IMR-90 (cell line): ENCODE data around the gene RNF144A. TPM values are rescaled to one million over a fixed set of nuclear protein-coding genes. Genes with fewer than 3 reads are reported as not detected.
"Not testable (repeated sequence)": the region's sequence is repeated elsewhere in the genome, so short reads cannot be mapped to it uniquely, and the experiment has no call there.

ENCODE experiments used
- ATAC-seq: fragments of 200-7000 bp; cut with Tn5 transposase; 2 replicates; pipeline ENCODE4 v1.9.1; 2020; ENCODE audit warnings: low read depth, mild to moderate bottlenecking, moderate library complexity
- BruUV-seq: library from RNA; stranded (reverse); fragments of 400-500 nt; replicated peaks from 2 replicates; lab custom pipeline; 2021; lab: Mats Ljungman, UMichigan
- CTCF ChIA-PET: fragments of 300-600 bp; formaldehyde crosslinking; extraction: SDS; loops from one replicate; lab custom pipeline; 2021; ENCODE audit warnings: antibody characterized with exemption; lab: Yijun Ruan, JAX
- POLR2A ChIA-PET: fragments of 300-600 bp; sonication (Branson Sonifier 250); formaldehyde crosslinking; loops from one replicate; lab custom pipeline; 2022; ENCODE audit warnings: antibody characterized with exemption; ENCODE audit not compliant: unreplicated experiment; lab: Charles Lee
- DNase-seq: peaks from one replicate; pipeline ENCODE4 v3.0.0; 2013
- H2AFZ ChIP-seq: replicated peaks from 2 replicates; pipeline ENCODE3; 2013; ENCODE audit warnings: low read length, mild to moderate bottlenecking; ENCODE audit not compliant: poor library complexity
- H2AK5ac ChIP-seq: 2 replicates; pipeline ENCODE4 v1.6.1; 2013; ENCODE audit warnings: low read depth, low read length, inconsistent platforms
- H2AK9ac ChIP-seq: replicated peaks from 2 replicates; pipeline ENCODE3; 2013; ENCODE audit warnings: mild to moderate bottlenecking, low read depth, low read length, moderate library complexity; ENCODE audit not compliant: poor library complexity
- H2BK120ac ChIP-seq: 2 replicates; pipeline ENCODE4 v1.6.1; 2013; ENCODE audit warnings: low read depth, low read length, inconsistent platforms
- H2BK15ac ChIP-seq: 3 replicates; pipeline ENCODE4 v1.6.1; 2013; ENCODE audit warnings: low read depth, low read length, inconsistent platforms
- H2BK20ac ChIP-seq: 2 replicates; pipeline ENCODE4 v1.6.1; 2013; ENCODE audit warnings: low read depth, mild to moderate bottlenecking, inconsistent platforms, low read length, moderate library complexity
- H2BK5ac ChIP-seq: 2 replicates; pipeline ENCODE4 v1.6.1; 2013; ENCODE audit warnings: mild to moderate bottlenecking, low read depth, low read length, inconsistent platforms; ENCODE audit not compliant: poor library complexity, severe bottlenecking
- H3K14ac ChIP-seq: replicated peaks from 2 replicates; pipeline ENCODE4 v1.6.1; 2013; ENCODE audit warnings: low read depth, low read length, inconsistent platforms
- H3K18ac ChIP-seq: 2 replicates; pipeline ENCODE4 v1.6.1; 2013; ENCODE audit warnings: low read depth, low read length, control low read depth
- H3K23ac ChIP-seq: 2 replicates; pipeline ENCODE4 v1.6.1; 2013; ENCODE audit warnings: low read depth, low read length, inconsistent platforms
- H3K27ac ChIP-seq: 2 replicates; pipeline ENCODE4 v1.5.1; 2013; ENCODE audit warnings: mild to moderate bottlenecking, control low read depth, low read length; ENCODE audit not compliant: insufficient read depth
- H3K27me3 ChIP-seq: 2 replicates; pipeline ENCODE4 v1.6.1; 2013; ENCODE audit warnings: low read length; ENCODE audit not compliant: control insufficient read depth, insufficient read depth
- H3K36me3 ChIP-seq: 2 replicates; pipeline ENCODE4 v1.6.1; 2013; ENCODE audit warnings: low read length, mixed read lengths; ENCODE audit not compliant: control insufficient read depth, insufficient read depth
- H3K4ac ChIP-seq: 2 replicates; pipeline ENCODE4 v1.6.1; 2013; ENCODE audit warnings: low read depth, low read length, inconsistent platforms
- H3K4me1 ChIP-seq: 2 replicates; pipeline ENCODE4 v1.6.1; 2013; ENCODE audit warnings: low read length, mixed read lengths; ENCODE audit not compliant: control insufficient read depth, insufficient read depth
- H3K4me2 ChIP-seq: 2 replicates; pipeline ENCODE4 v1.6.1; 2013; ENCODE audit warnings: low read depth, mild to moderate bottlenecking, control low read depth, low read length, moderate library complexity
- H3K4me3 ChIP-seq: 2 replicates; pipeline ENCODE4 v1.5.1; 2013; ENCODE audit warnings: low read depth, mild to moderate bottlenecking, control low read depth, low read length, moderate library complexity; ENCODE audit not compliant: insufficient read depth
- H3K56ac ChIP-seq: 2 replicates; pipeline ENCODE4 v1.6.1; 2013; ENCODE audit warnings: low read length, inconsistent platforms; ENCODE audit not compliant: insufficient read depth; ENCODE audit errors: extremely low read depth
- H3K79me1 ChIP-seq, 2 experiments: 2 replicates each; pipeline ENCODE4 v1.6.1; 2013; ENCODE audit warnings: low read length in 2 of 2, inconsistent platforms in 1 of 2, low read depth in 1 of 2
- H3K9ac ChIP-seq: 2 replicates; pipeline ENCODE4 v1.6.1; 2013; ENCODE audit warnings: low read depth, low read length, control low read depth
- H3K9me1 ChIP-seq: 2 replicates; pipeline ENCODE4 v1.6.1; 2013; ENCODE audit warnings: low read length, inconsistent platforms; ENCODE audit not compliant: insufficient read depth
- H3K9me3 ChIP-seq: 2 replicates; pipeline ENCODE4 v1.6.1; 2013; ENCODE audit warnings: low read length; ENCODE audit not compliant: control insufficient read depth, insufficient read depth
- H4K20me1 ChIP-seq: 2 replicates; pipeline ENCODE4 v1.6.1; 2013; ENCODE audit warnings: low read length, inconsistent platforms; ENCODE audit not compliant: insufficient read depth
- H4K5ac ChIP-seq: 2 replicates; pipeline ENCODE4 v1.6.1; 2013; ENCODE audit warnings: mild to moderate bottlenecking, low read depth, low read length, control low read depth
- H4K8ac ChIP-seq, 2 experiments: 2 replicates each; pipeline ENCODE4 v1.6.1; 2013; ENCODE audit warnings: low read depth in 2 of 2, low read length in 2 of 2, control low read depth in 1 of 2, inconsistent platforms in 1 of 2
- H4K91ac ChIP-seq: 2 replicates; pipeline ENCODE4 v1.6.1; 2013; ENCODE audit warnings: low read depth, low read length, inconsistent platforms; ENCODE audit not compliant: insufficient read depth
- CEBPB ChIP-seq: IDR thresholded peaks from 2 replicates; pipeline ENCODE4 v1.6.1; 2012; ENCODE audit warnings: low read depth, low read length, improper control_type of control experiment
- CHD1 ChIP-seq: IDR thresholded peaks from 2 replicates; pipeline ENCODE4 v1.6.1; 2012; ENCODE audit warnings: low read depth, low read length, improper control_type of control experiment
- MXI1 ChIP-seq: IDR thresholded peaks from 2 replicates; pipeline ENCODE4 v1.6.1; 2012; ENCODE audit warnings: low read depth, mild to moderate bottlenecking, low read length, moderate library complexity, borderline replicate concordance
- NFE2L2 ChIP-seq: fragments of 150-350 bp; IDR thresholded peaks from 2 replicates; pipeline ENCODE4 v1.6.1; 2016; ENCODE audit warnings: low read depth, mild to moderate bottlenecking, low read length
- RCOR1 ChIP-seq: IDR thresholded peaks from 2 replicates; pipeline ENCODE4 v1.6.1; 2012; ENCODE audit warnings: mild to moderate bottlenecking, low read length, improper control_type of control experiment; ENCODE audit not compliant: insufficient replicate concordance
- WGBS, 2 experiments: methylation state at CpG; one replicate each; pipeline versions ENCODE4 v1.1.5 to v1.1.7; 2013; ENCODE audit warnings: missing lambda C conversion rate in 2 of 2; ENCODE audit not compliant: insufficient read length in 1 of 2; ENCODE audit errors: extremely low coverage in 2 of 2; 5-methylcytosine and 5-hydroxymethylcytosine counted together
- dilution Hi-C: fragments of 300-500 bp; cut with HindIII; formaldehyde crosslinking; loops from one replicate; pipeline ENCODE4 v1.14.3; 2018; ENCODE audit warnings: low sequenced_read_pairs; ENCODE audit not compliant: unreplicated experiment
- in situ Hi-C: fragments of 300-500 bp; cut with MboI; formaldehyde crosslinking; loops from 3 replicates; pipeline ENCODE4 v1.14.3; 2019; ENCODE audit warnings: low sequenced_read_pairs, inconsistent platforms, mixed read lengths
- intact Hi-C: fragments of 100-400 bp; cut with micrococcal nuclease; formaldehyde crosslinking; loops from 2 replicates; pipeline ENCODE4 v1.10.0; 2022
- polyA plus RNA-seq, 3 experiments: library from polyadenylated mRNA; depleted of rRNA; stranded (reverse); fragments of >200 nt; gene quantifications; 2 replicates each; pipeline ENCODE4 v1.2.3, GENCODE V29; 2012; ENCODE audit warnings: low replicate concordance in 1 of 3
- total RNA-seq: library from RNA; depleted of rRNA; stranded (reverse); fragments of >200 nt; gene quantifications from 2 replicates; pipeline ENCODE4 v1.2.3, GENCODE V29; 2012
- TF ChIP-seq, protein P1 (sequence below): fragments of 150-350 bp; IDR thresholded peaks from 2 replicates; pipeline ENCODE4 v1.6.1; 2017; ENCODE audit warnings: mild to moderate bottlenecking, antibody characterized with exemption, low read length, low read depth

The RNF144A gene
- total and polyA plus RNA-seq, 2 of the 4 experiments (the other 2 are of a cell fraction) = 0.18 to 0.26 TPM

DNA sequence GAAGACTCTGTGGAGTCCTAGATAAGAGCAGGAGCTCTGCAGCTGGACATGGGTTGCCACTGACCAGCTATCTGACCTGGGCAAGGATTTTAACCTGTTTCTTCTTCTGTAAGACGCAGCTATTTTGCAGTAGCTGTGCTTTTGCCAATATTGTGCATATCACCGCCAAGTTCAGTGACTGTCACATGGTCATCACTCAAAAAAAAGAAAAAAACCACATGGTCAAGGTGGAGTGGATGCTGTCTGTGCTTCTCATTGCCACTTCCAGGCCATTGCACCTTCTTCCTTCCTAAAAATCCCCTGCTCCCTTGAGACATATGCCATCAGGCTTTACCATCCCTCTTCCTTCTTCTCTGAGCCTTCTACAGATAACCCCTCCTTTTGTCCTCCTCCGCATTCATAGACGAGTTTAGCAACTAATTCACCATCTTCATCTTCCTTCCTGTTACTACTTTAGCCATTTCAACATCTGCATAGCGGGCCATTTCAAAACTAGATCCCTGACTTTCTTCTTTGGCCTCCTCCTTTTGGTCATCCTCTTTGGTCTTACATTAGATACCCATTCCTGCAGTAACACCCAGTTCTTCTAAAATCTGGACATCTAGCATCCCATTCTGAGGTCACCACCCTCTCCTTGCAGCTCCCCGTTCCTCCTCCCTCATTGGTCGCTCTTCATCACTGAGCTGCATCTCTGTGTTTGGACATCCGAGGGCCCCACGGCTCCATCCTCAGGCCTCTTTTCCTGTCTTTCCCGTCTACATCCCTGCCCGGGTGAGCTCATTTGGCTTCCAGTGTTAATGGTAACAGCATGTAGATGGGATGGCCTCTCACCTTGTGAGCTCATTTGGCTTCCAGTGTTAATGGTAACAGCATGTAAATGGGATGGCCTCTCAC, 17.8 kb downstream of the RNF144A start:
- no peak overlapping the region for H3K27ac ChIP-seq
- H3K18ac ChIP-seq = no peak overlapping the region
- no peak overlapping the region for H4K91ac ChIP-seq
- H2AFZ ChIP-seq = no peak overlapping the region
- H2BK20ac ChIP-seq = no peak overlapping the region
- no peak overlapping the region for H3K56ac ChIP-seq
- H3K4me2 ChIP-seq = no peak overlapping the region
- TF ChIP-seq NFE2L2 (no peak), CEBPB (no peak), CHD1 (no peak), MXI1 (no peak), RCOR1 (no peak)
- TF ChIP-seq, protein P1, sequence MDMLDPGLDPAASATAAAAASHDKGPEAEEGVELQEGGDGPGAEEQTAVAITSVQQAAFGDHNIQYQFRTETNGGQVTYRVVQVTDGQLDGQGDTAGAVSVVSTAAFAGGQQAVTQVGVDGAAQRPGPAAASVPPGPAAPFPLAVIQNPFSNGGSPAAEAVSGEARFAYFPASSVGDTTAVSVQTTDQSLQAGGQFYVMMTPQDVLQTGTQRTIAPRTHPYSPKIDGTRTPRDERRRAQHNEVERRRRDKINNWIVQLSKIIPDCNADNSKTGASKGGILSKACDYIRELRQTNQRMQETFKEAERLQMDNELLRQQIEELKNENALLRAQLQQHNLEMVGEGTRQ = no peak
- ATAC-seq (no peak), DNase-seq (no peak)
- no peak overlapping the region for H3K14ac ChIP-seq
- H3K23ac ChIP-seq = no peak overlapping the region
- H3K4me3 ChIP-seq = no peak overlapping the region
- no peaks in the 10 kb centered on the region for H4K20me1 ChIP-seq
- WGBS, 2 experiments = 59% methylated on average over 4 of the region's 11 CpGs; no CpG with 5 or more reads in 1 of the 2 experiments
- no peaks in the 10 kb centered on the region for H3K79me1 ChIP-seq
- H3K4ac ChIP-seq = no peak overlapping the region
- H4K8ac ChIP-seq = no peak overlapping the region
- H4K5ac ChIP-seq = no peak overlapping the region
- H2BK120ac ChIP-seq = no peak overlapping the region
- H3K27me3 ChIP-seq = no peaks in the 10 kb centered on the region; the same call in 1 of the 2 replicates
- no TSS peak for BruUV-seq
- intact Hi-C loops = no loop called here
- H3K9me1 ChIP-seq = no peaks in the 10 kb centered on the region
- no peak overlapping the region for H2AK5ac ChIP-seq
- dilution Hi-C loops = no loop called here
- H3K36me3 ChIP-seq = no peaks in the 10 kb centered on the region
- H2BK15ac ChIP-seq = no peak overlapping the region
- no peaks in the 10 kb centered on the region for H3K9me3 ChIP-seq
- no peaks in the 10 kb centered on the region for H3K4me1 ChIP-seq
- no peak overlapping the region for H3K9ac ChIP-seq
- POLR2A ChIA-PET = no interaction called here
- in situ Hi-C loops = no loop called here
- CTCF ChIA-PET = no interaction called here
- no peak overlapping the region for H2BK5ac ChIP-seq
- no peak overlapping the region for H2AK9ac ChIP-seq

DNA sequence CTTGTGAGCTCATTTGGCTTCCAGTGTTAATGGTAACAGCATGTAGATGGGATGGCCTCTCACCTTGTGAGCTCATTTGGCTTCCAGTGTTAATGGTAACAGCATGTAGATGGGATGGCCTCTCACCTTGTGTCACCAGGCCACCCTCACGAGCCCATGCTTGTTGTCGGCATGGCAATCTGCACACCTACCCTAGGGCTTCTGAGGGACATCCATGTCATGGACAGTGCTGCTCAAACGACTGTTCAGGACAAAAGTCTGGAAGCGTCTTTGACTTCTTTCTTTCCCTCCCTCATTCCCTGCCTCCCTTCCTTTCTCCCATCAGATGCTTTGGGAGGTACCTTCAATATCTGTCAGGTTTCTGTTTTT, 18.4 kb downstream of the RNF144A start:
- H4K5ac ChIP-seq, BruUV-seq, DNase-seq, H4K91ac ChIP-seq, H2AK5ac ChIP-seq, H3K9ac ChIP-seq, intact Hi-C loops, H3K4me2 ChIP-seq, in situ Hi-C loops, CTCF ChIA-PET, H3K27me3 ChIP-seq, ATAC-seq, H2AFZ ChIP-seq, H3K9me3 ChIP-seq, H3K56ac ChIP-seq, H3K4ac ChIP-seq, H3K23ac ChIP-seq, H3K14ac ChIP-seq, H3K4me3 ChIP-seq, H4K20me1 ChIP-seq, dilution Hi-C loops, H3K27ac ChIP-seq, H3K4me1 ChIP-seq, H3K9me1 ChIP-seq, H2BK15ac ChIP-seq, POLR2A ChIA-PET, H3K79me1 ChIP-seq, H3K18ac ChIP-seq, H2BK120ac ChIP-seq, H4K8ac ChIP-seq, H2AK9ac ChIP-seq, H2BK5ac ChIP-seq, H2BK20ac ChIP-seq, H3K36me3 ChIP-seq: not testable (repeated sequence)
- 60% methylated on average over 1 of the region's 4 CpGs; no CpG with 5 or more reads in 1 of the 2 experiments for WGBS, 2 experiments
